Measurements from ENCODE around the gene RGPD3.

RGPD3 gene

GRCh38 chr2:106342831-106343251, 125.4 kb downstream of the RGPD3 start:
- no peak for DNase-seq (ENCODE audit: low read depth in 2 of 2)

DNA sequence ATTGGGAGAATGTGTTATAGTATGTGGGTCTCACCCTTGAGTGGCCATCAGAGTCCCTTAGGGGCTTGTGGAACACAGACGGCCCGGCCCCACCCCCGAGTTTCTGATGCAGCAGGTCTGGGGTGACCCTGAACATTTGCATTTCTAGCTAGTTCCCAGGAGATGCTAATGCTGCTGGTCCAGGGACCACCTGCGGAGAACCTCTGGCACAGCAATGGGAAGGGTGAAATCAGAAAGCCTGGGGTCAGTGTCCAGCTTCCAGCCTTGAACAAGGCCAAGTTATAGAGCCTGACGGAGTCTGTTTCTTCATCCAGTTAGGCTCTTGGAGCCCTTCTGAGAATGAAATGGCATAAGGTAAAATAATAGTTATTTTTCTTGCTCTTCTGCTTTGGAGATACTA, 126.5 kb downstream of the RGPD3 start:
- no peak for DNase-seq (ENCODE audit: low read depth in 2 of 2)
